ENCODE data around the gene PRR3. TPM values are rescaled to one million over a fixed set of nuclear protein-coding genes. Genes with fewer than 3 reads are reported as not detected.
"Not testable (repeated sequence)": the region's sequence is repeated elsewhere in the genome, so short reads cannot be mapped to it uniquely, and the experiment has no call there.

PRR3 gene
- total RNA-seq, 1 donor from 2014 or later, result 9.9 TPM

DNA sequence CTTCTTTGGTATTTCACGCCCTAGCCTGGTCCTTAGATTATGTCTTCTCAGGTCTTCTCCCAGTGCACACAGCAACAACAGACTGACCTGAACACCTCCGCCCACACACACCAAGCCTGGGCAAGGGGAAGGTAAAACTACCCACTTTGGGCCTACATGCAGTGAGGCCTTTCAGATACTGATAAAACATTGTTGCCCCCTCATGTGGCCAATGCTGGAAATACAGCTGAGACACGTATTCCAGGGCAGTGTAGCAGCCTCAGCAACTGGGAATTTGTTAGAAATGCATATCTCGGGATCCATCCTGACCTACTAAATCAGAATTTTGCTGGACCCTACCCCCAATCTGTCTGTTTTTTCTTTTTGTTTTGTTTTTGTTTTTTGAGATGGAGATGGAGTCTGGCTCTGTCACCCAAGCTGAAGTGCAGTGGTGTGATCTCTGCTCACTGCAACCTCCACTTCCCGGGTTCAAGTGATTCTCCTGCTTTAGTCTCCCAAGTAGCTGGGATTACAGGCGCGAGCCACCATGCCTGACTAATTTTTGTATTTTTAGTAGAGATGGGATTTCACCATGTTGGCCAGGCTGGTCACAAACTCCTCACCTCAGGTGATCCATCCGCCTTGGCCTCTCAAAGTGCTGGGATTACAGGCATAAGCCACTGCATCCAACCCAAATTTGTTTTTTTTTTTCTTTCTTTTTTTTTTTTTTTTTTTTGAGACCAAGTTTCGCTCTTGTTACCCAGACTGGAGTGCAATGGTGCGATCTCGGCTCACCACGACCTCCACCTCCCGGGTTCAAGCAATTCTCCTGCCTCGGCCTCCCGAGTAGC lies 40.4 kb downstream of the PRR3 start:
- DNase-seq (ENCODE audit: low spot score); H3K4me3 Mint-ChIP-seq (ENCODE audit: unreplicated experiment); H3K9me3 Mint-ChIP-seq (ENCODE audit: low read depth); H3K27me3 Mint-ChIP-seq (ENCODE audit: low read depth): not testable (repeated sequence)
- Mint-ChIP-seq H3K27ac (ENCODE audit: unreplicated experiment) (peak overlapping the region; percentile 85), H3K36me3 (ENCODE audit: low read depth) (peaks cover 10% of the 10 kb centered on the region), H3K4me1 (ENCODE audit: low read depth) (peaks cover 11% of the 10 kb centered on the region)
- peak; percentile 86 for TF ChIP-seq CTCF (IDR thresholded peaks at IDR 0.05)

- Mint-ChIP-seq H3K4me3 (ENCODE audit: unreplicated experiment) (no peak overlapping the region), H3K9me3 (ENCODE audit: low read depth) (no peaks in the 10 kb centered on the region), H3K36me3 (ENCODE audit: low read depth) (peaks cover 22% of the 10 kb centered on the region), H3K27me3 (ENCODE audit: low read depth) (no peaks in the 10 kb centered on the region), H3K4me1 (ENCODE audit: low read depth) (peaks cover 18% of the 10 kb centered on the region), H3K27ac (ENCODE audit: unreplicated experiment) (no peak overlapping the region)
- no peak for TF ChIP-seq CTCF (IDR thresholded peaks at IDR 0.05)
- no peak for DNase-seq (ENCODE audit: low spot score)
Observed at GRCh38 chr6:30598912-30599624, 42.0 kb downstream of the PRR3 start.

GRCh38 chr6:30599625-30600324 lies 42.7 kb downstream of the PRR3 start:
- no peak overlapping the region for H3K4me3 Mint-ChIP-seq (ENCODE audit: unreplicated experiment)
- H3K27ac Mint-ChIP-seq (ENCODE audit: unreplicated experiment), result peak overlapping the region; percentile 10
- no peak for DNase-seq (ENCODE audit: low spot score)
- H3K27me3 Mint-ChIP-seq (ENCODE audit: low read depth), result no peaks in the 10 kb centered on the region
- H3K4me1 Mint-ChIP-seq (ENCODE audit: low read depth), result peaks cover 18% of the 10 kb centered on the region
- H3K9me3 Mint-ChIP-seq (ENCODE audit: low read depth), result no peaks in the 10 kb centered on the region
- no peak for TF ChIP-seq CTCF (IDR thresholded peaks at IDR 0.05)
- peaks cover 29% of the 10 kb centered on the region for H3K36me3 Mint-ChIP-seq (ENCODE audit: low read depth)

GRCh38 chr6:30600451-30600961 lies 43.4 kb downstream of the PRR3 start:
- no peak for DNase-seq (ENCODE audit: low spot score)
- Mint-ChIP-seq H3K4me3 (ENCODE audit: unreplicated experiment) (no peak overlapping the region), H3K36me3 (ENCODE audit: low read depth) (peaks cover 35% of the 10 kb centered on the region), H3K4me1 (ENCODE audit: low read depth) (peaks cover 18% of the 10 kb centered on the region), H3K27me3 (ENCODE audit: low read depth) (no peaks in the 10 kb centered on the region), H3K9me3 (ENCODE audit: low read depth) (no peaks in the 10 kb centered on the region), H3K27ac (ENCODE audit: unreplicated experiment) (peak overlapping the region; percentile 49)
- TF ChIP-seq CTCF (IDR thresholded peaks at IDR 0.05), result no peak

DNA sequence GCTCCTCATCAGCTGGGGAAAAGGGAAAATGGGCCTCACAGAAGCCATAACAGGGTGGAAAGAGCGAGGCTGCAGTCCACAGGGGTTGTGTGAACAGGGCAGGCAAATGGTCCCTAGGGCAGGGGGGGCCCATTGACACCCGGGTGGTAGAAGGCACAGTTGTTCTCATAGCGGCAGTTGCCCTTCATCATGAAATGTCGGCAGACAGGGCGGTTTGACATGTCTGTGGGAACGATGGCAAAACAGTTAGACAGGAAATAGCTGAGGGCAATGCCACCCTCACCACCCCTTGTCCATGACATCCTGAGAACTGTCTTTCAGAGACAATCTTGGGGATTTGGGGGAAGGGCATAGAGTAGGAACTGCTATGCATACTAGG lies 44.3 kb downstream of the PRR3 start:
- peaks cover 42% of the 10 kb centered on the region for H3K36me3 Mint-ChIP-seq (ENCODE audit: low read depth)
- H3K27ac Mint-ChIP-seq (ENCODE audit: unreplicated experiment), result peak overlapping the region; percentile 12
- no peaks in the 10 kb centered on the region for H3K27me3 Mint-ChIP-seq (ENCODE audit: low read depth)
- DNase-seq (ENCODE audit: low spot score), result no peak
- no peak overlapping the region for H3K4me3 Mint-ChIP-seq (ENCODE audit: unreplicated experiment)
- no peak for TF ChIP-seq CTCF (IDR thresholded peaks at IDR 0.05)
- H3K9me3 Mint-ChIP-seq (ENCODE audit: low read depth), result no peaks in the 10 kb centered on the region
- peaks cover 18% of the 10 kb centered on the region for H3K4me1 Mint-ChIP-seq (ENCODE audit: low read depth)

All from chondrocyte (in vitro differentiated cells).